Umbilical cord (tissue), 2 donors: ENCODE results near the gene KLHL22. TPM values are rescaled to one million over a fixed set of nuclear protein-coding genes. Genes with fewer than 3 reads are reported as not detected.
A peak's percentile ranks its signal among the peaks of the same experiment; 100 is the strongest.
"Not testable (repeated sequence)": the region's sequence is repeated elsewhere in the genome, so short reads cannot be mapped to it uniquely, and the experiment has no call there.

Experiments
- DNase-seq: peaks from one replicate; pipeline ENCODE4 v3.0.0-alpha.2; 2015; ENCODE audit warnings: low spot score
- total RNA-seq: library from RNA; depleted of rRNA; stranded (reverse); fragments of >200 nt; gene quantifications from one replicate; pipeline ENCODE4 v1.2.3, GENCODE V29; 2014; ENCODE audit warnings: low replicate concordance; ENCODE audit not compliant: insufficient read depth

The KLHL22 gene
- 57.5 TPM for total RNA-seq

DNA sequence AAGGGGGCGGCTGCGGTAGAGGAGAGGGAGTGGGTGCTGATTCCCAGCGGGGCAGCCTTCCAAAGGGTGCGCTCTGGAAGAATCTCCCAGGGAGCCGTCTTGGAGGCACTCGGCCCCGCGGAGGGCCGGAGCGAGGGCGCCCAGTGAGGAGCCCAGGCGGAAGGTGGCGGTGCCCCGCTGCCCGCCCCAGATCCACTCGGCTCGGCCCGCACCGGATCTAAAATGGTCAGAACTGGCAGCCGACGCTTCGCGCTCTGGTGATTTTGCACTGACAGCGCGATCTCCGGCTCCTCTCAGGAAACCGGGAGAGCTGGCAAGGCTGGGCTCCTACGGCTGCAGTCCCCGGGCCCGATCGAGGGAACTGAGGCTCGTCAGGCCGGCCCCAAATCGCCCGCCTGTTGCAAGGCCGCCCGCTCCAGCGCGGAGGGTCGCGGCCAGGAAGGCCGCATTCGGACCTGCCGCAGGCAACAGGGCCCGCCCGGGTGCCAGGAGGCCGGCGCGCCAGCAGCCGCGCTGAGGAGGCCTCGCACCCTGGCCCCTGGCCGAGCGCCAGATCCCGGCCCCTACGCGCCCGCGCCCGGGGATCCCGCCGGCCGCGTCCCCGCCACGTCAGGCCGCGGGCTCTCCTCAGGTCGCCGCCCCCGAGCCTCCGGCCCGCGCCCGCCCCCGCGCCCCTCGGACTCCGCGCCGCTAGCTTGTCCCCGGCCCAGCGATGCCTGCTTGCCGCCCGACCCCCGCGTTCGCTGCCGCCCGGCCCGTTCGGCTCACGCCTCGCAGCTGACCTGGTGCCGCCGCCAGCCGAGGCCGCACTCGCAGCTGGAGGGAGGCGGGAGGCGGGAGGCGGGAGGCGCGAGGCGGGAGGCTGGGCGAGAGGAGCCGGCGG lies at the start of gene KLHL22:
Gene KLHL22 (minus strand): TSS at position 818 of the 883 bp plus-strand sequence. CDS start 6,584 bp downstream, outside the sequence.
- no peak for DNase-seq

GRCh38 chr22:20545318-20545634 lies 49.7 kb upstream of the KLHL22 start:
- DNase-seq = not testable (repeated sequence)

DNA sequence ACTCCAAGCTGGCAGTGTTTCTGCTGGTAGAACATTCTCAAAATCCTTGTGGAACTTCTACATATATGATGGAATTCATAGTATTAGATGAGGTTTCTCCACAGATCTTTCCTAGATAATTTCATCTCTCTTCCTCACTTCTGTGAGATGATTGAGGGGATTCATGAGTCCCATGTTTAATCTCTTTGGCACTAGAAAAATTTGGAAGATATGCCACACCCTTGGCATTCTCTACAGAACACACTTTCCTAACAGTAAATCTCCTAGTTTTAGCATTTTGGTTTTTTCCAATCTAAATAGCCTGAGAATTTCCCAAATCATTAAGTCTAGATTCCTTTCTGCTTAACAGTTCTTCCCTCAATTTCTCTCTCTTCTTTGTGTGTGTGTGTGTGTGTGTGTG lies 47.1 kb upstream of the KLHL22 start:
- DNase-seq = no peak

- no peak for DNase-seq
Measured at GRCh38 chr22:20542055-20542454, 46.5 kb upstream of the KLHL22 start.

DNA sequence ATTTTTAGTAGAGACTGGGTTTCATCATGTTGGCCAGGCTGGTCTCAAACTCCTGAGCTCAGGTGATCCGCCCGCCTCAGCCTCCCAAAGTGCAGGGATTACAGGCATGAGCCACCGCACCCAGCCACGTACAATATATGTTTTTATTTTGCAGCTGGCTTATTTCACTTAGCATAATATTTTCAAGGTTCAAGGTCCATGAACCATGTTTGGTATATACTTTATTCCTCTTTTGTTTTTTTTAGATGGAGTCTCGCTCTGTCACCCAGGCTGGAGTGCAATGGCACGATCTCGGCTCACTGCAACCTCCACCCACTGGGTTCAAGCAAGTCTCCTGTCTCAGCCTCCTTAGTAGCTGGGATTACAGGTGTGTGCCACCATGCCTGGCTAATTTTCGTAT lies 43.3 kb upstream of the KLHL22 start:
- not testable (repeated sequence) for DNase-seq

DNA sequence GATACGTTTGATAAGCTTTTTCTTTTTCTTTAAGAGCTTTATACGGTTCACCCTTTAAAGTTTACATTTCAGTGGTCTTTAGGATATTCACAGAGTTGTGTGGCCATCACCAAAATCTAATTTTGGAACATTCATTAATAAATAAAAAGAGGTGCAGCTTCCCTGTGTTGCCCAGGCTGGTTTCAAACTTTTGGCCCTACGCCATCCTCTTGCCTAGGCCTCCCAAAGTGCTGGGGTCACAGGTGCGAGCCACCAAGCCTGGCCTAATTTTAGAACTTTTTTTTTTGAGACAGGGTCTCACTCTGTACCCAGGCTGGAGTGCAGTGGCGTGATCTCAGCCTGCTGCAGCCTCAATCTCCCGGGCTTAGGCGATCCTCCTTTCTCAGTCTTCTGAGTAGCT lies 42.4 kb upstream of the KLHL22 start:
- no peak for DNase-seq

GRCh38 chr22:20537325-20537756 lies 41.7 kb upstream of the KLHL22 start:
- no peak for DNase-seq

- no peak for DNase-seq
Measured at GRCh38 chr22:20536590-20537324, 41.2 kb upstream of the KLHL22 start.

GRCh38 chr22:20533879-20534265 lies 38.3 kb upstream of the KLHL22 start:
- DNase-seq = no peak

GRCh38 chr22:20533095-20533878 lies 37.7 kb upstream of the KLHL22 start:
- DNase-seq = no peak

DNA sequence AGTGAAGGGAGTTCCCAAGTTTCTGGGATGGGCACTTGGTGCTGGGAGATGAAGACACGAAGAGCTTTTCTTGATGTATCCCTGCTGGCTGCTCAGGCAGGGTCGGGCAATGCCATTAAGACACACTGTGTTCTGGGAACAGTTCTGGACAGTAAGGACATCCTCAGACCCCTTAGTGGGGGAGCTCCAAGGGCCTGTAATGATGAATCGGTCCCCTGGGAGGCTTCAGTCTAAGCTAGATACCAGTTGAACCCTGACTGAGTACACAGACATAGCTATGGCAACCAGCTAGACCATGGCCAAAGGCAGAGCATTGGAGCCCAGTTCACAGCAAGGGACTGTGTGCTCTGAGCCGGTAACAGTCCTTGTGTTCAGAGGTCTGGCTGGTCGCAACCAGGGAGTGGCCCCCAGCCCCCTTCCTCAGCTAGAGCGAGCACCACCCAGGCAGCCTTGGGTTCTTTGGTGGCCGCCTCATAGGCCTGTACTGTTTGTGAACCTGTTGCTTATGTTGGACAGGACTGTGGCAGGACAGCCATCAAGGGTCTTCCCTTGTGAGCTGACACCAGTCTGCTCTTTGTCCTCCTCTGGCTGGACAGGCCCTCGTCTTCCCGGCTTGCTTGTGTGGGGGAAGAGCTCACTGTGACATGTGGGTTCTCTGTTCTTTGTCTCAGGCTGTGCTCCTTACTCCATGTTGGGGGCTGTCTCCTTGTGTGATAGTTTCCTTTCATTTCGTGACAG lies 36.8 kb upstream of the KLHL22 start:
- peak; percentile 31 for DNase-seq

GRCh38 chr22:20531404-20532201 lies 36.0 kb upstream of the KLHL22 start:
- DNase-seq = peak; percentile 93

GRCh38 chr22:20531154-20531403 lies 35.5 kb upstream of the KLHL22 start:
- no peak for DNase-seq

DNA sequence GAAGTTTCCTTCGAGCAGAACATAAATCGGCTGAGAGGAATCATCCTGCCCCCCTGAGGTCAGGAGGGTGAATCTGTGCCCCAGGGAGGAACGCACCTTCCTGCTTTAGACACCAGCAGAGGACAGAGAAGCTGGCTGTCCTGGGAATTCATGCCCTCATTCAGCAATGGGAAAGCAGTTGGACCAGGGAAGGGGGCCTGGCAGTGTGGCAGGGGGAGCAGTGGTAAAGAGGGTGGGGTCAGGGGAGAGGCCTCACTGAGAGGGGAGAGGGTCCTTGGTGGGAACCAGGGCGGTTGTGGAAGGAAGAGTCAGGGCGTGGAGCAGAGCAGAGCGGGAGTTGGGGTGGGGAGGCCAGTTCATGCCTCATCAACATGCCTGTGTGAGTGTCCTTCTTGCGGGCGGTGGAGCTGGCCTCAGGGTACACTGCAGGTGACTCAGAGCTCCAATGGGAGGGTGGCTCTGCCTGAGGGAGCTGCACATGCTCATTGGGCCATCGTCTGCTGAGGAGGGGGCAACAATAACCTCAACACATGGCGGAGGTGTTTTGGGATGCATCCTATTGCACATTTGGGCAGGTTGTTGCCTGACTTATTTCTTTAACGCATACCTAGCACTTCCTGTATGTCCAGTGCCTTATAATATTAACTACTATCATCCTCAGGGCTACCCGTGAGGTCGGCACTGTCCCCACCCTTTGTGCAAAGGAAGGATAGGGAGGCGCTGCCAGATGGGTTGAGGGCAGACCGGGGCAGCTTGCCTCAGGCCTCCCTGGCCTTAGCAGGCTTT lies 35.0 kb upstream of the KLHL22 start:
- peak; percentile 35 for DNase-seq

GRCh38 chr22:20528405-20528978 lies 32.9 kb upstream of the KLHL22 start:
- no peak for DNase-seq

GRCh38 chr22:20526628-20527355 lies 31.2 kb upstream of the KLHL22 start:
- peak; percentile 71 for DNase-seq

- DNase-seq = no peak
Measured at GRCh38 chr22:20526305-20526627, 30.7 kb upstream of the KLHL22 start.

DNA sequence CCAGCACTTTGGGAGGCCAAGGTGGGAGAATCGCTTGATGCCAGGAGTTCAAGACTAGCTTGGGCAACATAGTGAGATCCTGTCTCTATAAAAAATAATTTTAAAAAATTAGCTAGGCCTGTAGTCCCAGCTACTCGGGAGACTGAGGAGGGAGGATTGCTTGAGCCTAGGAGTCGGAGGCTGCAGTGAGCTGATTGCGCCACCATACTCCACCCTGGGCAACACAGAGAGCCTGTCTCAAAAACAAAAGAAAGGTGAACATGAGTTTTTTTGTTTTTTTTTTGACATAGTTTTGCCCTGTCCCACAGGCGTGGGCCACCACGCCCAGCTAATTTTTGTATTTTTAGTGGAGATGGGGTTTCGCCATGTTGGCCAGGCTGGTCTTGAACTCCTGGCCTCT lies 29.5 kb upstream of the KLHL22 start:
- DNase-seq = no peak

DNA sequence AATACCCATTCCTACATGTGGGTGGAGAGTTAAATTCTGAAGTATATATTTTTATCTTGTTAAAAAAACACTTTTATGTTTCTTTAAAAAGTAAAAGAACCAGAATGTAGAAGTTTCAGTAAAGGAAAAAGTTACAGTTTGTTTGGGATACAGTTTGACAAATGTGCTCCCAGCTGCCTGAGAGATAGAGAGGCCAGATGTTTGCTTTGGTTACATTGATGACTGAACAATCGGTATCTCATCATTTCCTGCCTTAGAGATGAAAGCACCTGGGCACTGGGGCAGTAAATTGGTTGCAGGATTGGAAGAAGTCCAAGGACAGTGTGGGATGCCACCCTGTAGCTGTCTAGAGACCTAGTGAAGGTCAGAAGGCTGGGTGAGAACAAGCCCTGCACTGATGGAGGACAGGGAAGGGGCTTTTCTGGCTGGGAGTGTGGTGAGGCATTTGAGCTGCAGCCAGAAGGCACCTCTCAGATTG lies 28.4 kb upstream of the KLHL22 start:
- no peak for DNase-seq
